HL-60 (cell line): ENCODE results near the gene ALG6.

Experiments used
- POLR2AphosphoS5 ChIP-seq: IDR thresholded peaks from 2 replicates; pipeline ENCODE4 v1.6.1; 2012; ENCODE audit warnings: low read depth
- TF ChIP-seq, protein P1 (sequence below): IDR thresholded peaks from one replicate; pipeline ENCODE4 v1.5.1; 2011; ENCODE audit warnings: low read length, control low read depth, inconsistent platforms; ENCODE audit not compliant: insufficient read depth
- TF ChIP-seq, protein P2 (sequence below): IDR thresholded peaks from 2 replicates; pipeline ENCODE4 v1.6.1; 2012; ENCODE audit warnings: low read depth; ENCODE audit not compliant: insufficient replicate concordance

DNA sequence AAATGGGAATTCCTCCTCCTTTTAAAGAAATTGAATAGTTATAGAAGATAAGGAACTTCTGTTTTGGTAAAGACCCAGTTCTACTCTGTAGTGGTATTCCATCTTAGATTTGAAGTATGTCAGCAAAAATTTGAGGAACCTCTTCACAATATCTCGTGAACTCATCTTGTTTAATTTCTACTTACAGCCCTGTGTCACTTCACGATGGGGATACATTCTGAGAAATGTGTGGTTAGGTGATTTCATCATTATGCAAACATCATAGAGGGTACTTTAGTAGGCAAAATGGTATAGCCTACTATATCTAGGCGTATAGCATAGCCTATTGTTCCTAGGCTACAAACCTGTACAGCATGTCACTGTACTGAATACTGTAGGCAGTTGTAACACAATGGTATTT, 36.0 kb downstream of the ALG6 start:
- no peak for TF ChIP-seq POLR2AphosphoS5
- TF ChIP-seq, protein P1, sequence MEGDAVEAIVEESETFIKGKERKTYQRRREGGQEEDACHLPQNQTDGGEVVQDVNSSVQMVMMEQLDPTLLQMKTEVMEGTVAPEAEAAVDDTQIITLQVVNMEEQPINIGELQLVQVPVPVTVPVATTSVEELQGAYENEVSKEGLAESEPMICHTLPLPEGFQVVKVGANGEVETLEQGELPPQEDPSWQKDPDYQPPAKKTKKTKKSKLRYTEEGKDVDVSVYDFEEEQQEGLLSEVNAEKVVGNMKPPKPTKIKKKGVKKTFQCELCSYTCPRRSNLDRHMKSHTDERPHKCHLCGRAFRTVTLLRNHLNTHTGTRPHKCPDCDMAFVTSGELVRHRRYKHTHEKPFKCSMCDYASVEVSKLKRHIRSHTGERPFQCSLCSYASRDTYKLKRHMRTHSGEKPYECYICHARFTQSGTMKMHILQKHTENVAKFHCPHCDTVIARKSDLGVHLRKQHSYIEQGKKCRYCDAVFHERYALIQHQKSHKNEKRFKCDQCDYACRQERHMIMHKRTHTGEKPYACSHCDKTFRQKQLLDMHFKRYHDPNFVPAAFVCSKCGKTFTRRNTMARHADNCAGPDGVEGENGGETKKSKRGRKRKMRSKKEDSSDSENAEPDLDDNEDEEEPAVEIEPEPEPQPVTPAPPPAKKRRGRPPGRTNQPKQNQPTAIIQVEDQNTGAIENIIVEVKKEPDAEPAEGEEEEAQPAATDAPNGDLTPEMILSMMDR: no peak
- TF ChIP-seq, protein P2, sequence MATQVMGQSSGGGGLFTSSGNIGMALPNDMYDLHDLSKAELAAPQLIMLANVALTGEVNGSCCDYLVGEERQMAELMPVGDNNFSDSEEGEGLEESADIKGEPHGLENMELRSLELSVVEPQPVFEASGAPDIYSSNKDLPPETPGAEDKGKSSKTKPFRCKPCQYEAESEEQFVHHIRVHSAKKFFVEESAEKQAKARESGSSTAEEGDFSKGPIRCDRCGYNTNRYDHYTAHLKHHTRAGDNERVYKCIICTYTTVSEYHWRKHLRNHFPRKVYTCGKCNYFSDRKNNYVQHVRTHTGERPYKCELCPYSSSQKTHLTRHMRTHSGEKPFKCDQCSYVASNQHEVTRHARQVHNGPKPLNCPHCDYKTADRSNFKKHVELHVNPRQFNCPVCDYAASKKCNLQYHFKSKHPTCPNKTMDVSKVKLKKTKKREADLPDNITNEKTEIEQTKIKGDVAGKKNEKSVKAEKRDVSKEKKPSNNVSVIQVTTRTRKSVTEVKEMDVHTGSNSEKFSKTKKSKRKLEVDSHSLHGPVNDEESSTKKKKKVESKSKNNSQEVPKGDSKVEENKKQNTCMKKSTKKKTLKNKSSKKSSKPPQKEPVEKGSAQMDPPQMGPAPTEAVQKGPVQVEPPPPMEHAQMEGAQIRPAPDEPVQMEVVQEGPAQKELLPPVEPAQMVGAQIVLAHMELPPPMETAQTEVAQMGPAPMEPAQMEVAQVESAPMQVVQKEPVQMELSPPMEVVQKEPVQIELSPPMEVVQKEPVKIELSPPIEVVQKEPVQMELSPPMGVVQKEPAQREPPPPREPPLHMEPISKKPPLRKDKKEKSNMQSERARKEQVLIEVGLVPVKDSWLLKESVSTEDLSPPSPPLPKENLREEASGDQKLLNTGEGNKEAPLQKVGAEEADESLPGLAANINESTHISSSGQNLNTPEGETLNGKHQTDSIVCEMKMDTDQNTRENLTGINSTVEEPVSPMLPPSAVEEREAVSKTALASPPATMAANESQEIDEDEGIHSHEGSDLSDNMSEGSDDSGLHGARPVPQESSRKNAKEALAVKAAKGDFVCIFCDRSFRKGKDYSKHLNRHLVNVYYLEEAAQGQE: no peak
